GM13977 (cell line): ENCODE results near the gene BTBD16.

Experiments
- DNase-seq: peaks from one replicate; pipeline ENCODE4 v3.0.0; 2012; ENCODE audit warnings: low spot score
- CTCF ChIP-seq: IDR thresholded peaks from 2 replicates; pipeline ENCODE4 v1.5.1; 2012; ENCODE audit warnings: mild to moderate bottlenecking, control low read depth; ENCODE audit not compliant: insufficient read depth; ENCODE audit errors: extremely low read depth, missing control alignments
- in situ Hi-C: fragments of 300-500 bp; cut with MboI; formaldehyde crosslinking; loops from one replicate; pipeline ENCODE4 v1.12.0; 2022; ENCODE audit warnings: low sequenced_read_pairs, low pct_unique_long_range_greater_than_20kb, mixed read lengths, inconsistent platforms; ENCODE audit not compliant: unreplicated experiment

BTBD16 gene

GRCh38 chr10:122386514-122386913 is 115.4 kb downstream of the BTBD16 start:
- no peak for DNase-seq

GRCh38 chr10:122387572-122387971 is 116.5 kb downstream of the BTBD16 start:
- no peak for TF ChIP-seq CTCF
- DNase-seq, result no peak
- in situ Hi-C loops, result no loop called here

More at GRCh38 chr10:122386514-122386913, 115.4 kb downstream of the BTBD16 start:
- in situ Hi-C loops, result no loop called here
- TF ChIP-seq CTCF, result no peak
